Small intestine (tissue), 7 donors: Measurements from ENCODE around the gene EXOC4. TPM values are rescaled to one million over a fixed set of nuclear protein-coding genes. Genes with fewer than 3 reads are reported as not detected.

ENCODE experiments used
- DNase-seq, 2 donors: peaks; one replicate each; pipeline versions ENCODE4 v3.0.0 to v3.0.0-alpha.2; 2013
- FAIRE-seq: peaks from 2 replicates; lab custom pipeline; 2012; peaks lifted over from hg19 to GRCh38; lab: Jason Lieb, UNC
- H3K27ac ChIP-seq, 3 donors: one replicate each; pipeline ENCODE4 v1.5.1; 2013; ENCODE audit warnings: low read length in 2 of 3, mild to moderate bottlenecking in 2 of 3, control low read depth in 1 of 3, inconsistent platforms in 1 of 3, low read depth in 1 of 3, moderate library complexity in 1 of 3
- H3K27me3 ChIP-seq, 3 donors: one replicate each; pipeline ENCODE4 v1.6.1; 2013; ENCODE audit warnings: low read length in 3 of 3, inconsistent platforms in 1 of 3; ENCODE audit not compliant: control insufficient read depth in 3 of 3, insufficient read depth in 3 of 3
- H3K36me3 ChIP-seq, 3 donors: one replicate each; pipeline ENCODE4 v1.6.1; 2013; ENCODE audit warnings: low read length in 3 of 3, inconsistent platforms in 1 of 3, low read depth in 1 of 3, mild to moderate bottlenecking in 1 of 3, moderate library complexity in 1 of 3; ENCODE audit not compliant: control insufficient read depth in 3 of 3, insufficient read depth in 2 of 3
- H3K4me1 ChIP-seq, 3 donors: one replicate each; pipeline ENCODE4 v1.6.1; 2013; ENCODE audit warnings: low read length in 2 of 3, inconsistent platforms in 1 of 3, low read depth in 1 of 3, mild to moderate bottlenecking in 1 of 3, moderate library complexity in 1 of 3; ENCODE audit not compliant: control insufficient read depth in 3 of 3, insufficient read depth in 2 of 3
- H3K4me3 ChIP-seq, 3 donors: one replicate each; pipeline ENCODE4 v1.5.1; 2013; ENCODE audit warnings: low read length in 3 of 3, control low read depth in 1 of 3, inconsistent platforms in 1 of 3, low read depth in 1 of 3, mild to moderate bottlenecking in 1 of 3, moderate library complexity in 1 of 3
- H3K9me3 ChIP-seq, 2 donors: one replicate each; pipeline ENCODE4 v1.6.1; 2013; ENCODE audit warnings: low read depth in 1 of 2, low read length in 1 of 2; ENCODE audit not compliant: control insufficient read depth in 2 of 2, insufficient read depth in 1 of 2
- WGBS, 3 donors: extraction: QIAGEN DNeasy Blood & Tissue Kit; methylation state at CpG; one replicate each; pipeline ENCODE4 v1.1.7; 2013; 5-methylcytosine and 5-hydroxymethylcytosine counted together
- polyA plus RNA-seq, 4 donors: library from polyadenylated mRNA; stranded (reverse) in 3 of 4; unstranded in 1 of 4; fragments of 200-250 nt in 3 of 4; fragments of 120-200 nt in 1 of 4; gene quantifications; one replicate each; pipeline versions ENCODE4 v1.2.1 to v1.2.3, GENCODE V29; 2013
- donor health status: healthy with polysubstance abuse.
- donor health status: control.
- donor health status: control.
- donor health status: Bipolar disorder and iron deficiency.
- donor health status: healthy.

The EXOC4 gene
- polyA plus RNA-seq, 4 donors, result 10.5 to 46.8 (median 18.8) TPM

- FAIRE-seq (no peak), DNase-seq (no peak)
- Histone ChIP-seq H3K27ac (no peak overlapping the region), H3K4me3 (no peak overlapping the region), H3K9me3 (no peaks in the 10 kb centered on the region), H3K4me1 (no peaks in the 10 kb centered on the region), H3K27me3 (no peaks in the 10 kb centered on the region), H3K36me3 (no peaks in the 10 kb centered on the region)
- 80 to 91% (median 80%) methylated on average over 5 of the region's 5 CpGs for WGBS, 3 donors
These were observed 440.4 kb downstream of the EXOC4 start for GRCh38 chr7:133693281-133693680.

DNA sequence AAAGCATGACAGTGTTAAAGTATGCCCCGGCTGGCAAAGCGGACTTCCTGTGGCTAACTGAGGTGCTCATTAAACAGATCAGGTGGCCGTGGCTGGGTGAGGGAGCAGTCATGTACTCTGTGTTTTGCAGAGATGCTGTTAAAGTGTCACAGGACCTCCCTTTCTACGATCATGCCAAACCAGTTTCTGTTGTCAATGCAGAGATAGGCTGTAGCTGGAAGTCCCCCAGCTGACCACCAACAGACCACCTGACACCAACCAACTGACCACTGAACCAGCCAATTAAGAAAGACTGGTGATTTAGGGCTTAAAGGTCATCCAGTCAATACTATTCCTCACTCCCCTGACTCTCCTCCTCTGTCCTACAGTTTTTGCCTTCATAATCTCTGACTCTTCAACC lies 443.2 kb downstream of the EXOC4 start:
- Histone ChIP-seq H3K4me1 (no peaks in the 10 kb centered on the region), H3K4me3 (no peak overlapping the region), H3K9me3 (no peaks in the 10 kb centered on the region), H3K27me3 (no peaks in the 10 kb centered on the region), H3K27ac (no peak overlapping the region), H3K36me3 (no peaks in the 10 kb centered on the region)
- WGBS, 3 donors, result 64 to 91% (median 89%) methylated on average over 4 of the region's 4 CpGs
- DNase-seq (no peak), FAIRE-seq (no peak)

DNA sequence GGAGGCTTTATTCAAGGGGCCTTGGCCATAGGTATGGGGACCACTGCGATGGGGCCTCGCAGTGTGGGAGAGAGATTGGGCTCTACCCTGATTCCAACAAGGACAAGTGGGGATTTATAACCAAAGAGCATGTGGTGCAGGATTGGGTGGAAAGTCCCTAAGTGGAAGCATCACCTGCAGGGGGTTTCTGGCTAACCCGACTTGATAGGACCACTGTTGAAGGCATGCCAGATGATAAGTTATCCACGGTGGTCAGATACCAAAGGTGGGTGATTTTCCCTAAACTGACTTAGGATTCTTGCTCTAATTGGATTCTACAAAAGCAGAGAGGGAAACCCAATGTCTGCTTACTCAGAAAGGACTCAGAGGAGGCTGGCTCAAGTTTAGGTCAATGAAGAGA lies 444.7 kb downstream of the EXOC4 start:
- no peaks in the 10 kb centered on the region for H3K36me3 ChIP-seq
- 93 to 97% (median 96%) methylated on average over 4 of the region's 4 CpGs for WGBS, 3 donors
- no peak for FAIRE-seq

GRCh38 chr7:133698127-133698526 lies 445.2 kb downstream of the EXOC4 start:
- 82 to 95% (median 90%) methylated on average over 6 of the region's 6 CpGs for WGBS, 3 donors
- H3K9me3 ChIP-seq, result no peaks in the 10 kb centered on the region
- H3K27me3 ChIP-seq, result no peaks in the 10 kb centered on the region
- no peak overlapping the region for H3K4me3 ChIP-seq
- no peaks in the 10 kb centered on the region for H3K36me3 ChIP-seq
- FAIRE-seq (no peak), DNase-seq (no peak)
- no peaks in the 10 kb centered on the region for H3K4me1 ChIP-seq
- H3K27ac ChIP-seq, result no peak overlapping the region

More for the DNA sequence above, 444.7 kb downstream of the EXOC4 start:
- H3K4me3 ChIP-seq, result no peak overlapping the region
- H3K27me3 ChIP-seq, result no peaks in the 10 kb centered on the region
- no peak for DNase-seq
- H3K4me1 ChIP-seq, result no peaks in the 10 kb centered on the region
- H3K9me3 ChIP-seq, result no peaks in the 10 kb centered on the region
- no peak overlapping the region for H3K27ac ChIP-seq

DNA sequence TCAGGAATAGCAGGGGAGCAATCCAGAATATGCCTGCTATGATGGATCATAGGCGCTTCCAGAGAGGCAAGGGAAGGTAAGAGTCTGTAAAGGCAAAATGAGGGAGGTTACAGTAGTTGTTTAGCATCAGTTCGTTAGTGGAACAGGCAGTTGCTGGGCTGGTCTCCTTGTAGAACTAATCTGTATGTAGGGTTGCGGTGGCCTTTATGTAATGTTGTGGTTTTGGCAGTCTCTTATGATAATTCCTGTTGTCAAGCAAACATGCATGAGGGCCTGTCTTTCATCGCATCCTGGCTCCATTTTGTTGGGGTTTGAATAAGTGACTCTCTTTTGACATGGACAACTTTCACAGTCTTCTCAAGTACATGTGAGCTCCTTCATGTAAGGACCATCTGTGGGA lies 446.5 kb downstream of the EXOC4 start:
- WGBS, 3 donors, result 83 to 92% (median 85%) methylated on average over 4 of the region's 4 CpGs
- no peaks in the 10 kb centered on the region for H3K4me1 ChIP-seq
- H3K27ac ChIP-seq, result no peak overlapping the region
- DNase-seq, result no peak
- no peaks in the 10 kb centered on the region for H3K27me3 ChIP-seq
- no peak for FAIRE-seq
- no peaks in the 10 kb centered on the region for H3K36me3 ChIP-seq
- no peak overlapping the region for H3K4me3 ChIP-seq
- H3K9me3 ChIP-seq, result no peaks in the 10 kb centered on the region

DNA sequence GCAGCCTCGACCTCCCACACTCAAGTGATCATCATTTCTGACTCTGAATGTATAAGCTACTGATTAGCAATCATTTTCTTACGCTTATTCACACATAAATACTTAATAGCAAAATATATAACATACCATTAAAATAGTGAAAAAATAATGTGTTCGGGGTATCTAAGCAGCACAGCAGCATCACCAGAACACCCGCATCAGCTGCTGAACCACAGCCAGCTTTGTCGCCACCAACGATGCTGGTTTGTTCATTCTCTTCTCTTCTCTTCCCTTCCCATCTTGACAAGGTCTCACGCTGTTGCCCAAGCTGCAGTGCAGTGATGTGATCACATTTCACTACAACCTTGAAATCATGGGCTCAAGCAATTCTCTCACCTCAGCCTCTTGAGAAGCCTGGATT lies 449.2 kb downstream of the EXOC4 start:
- 78 to 79% (median 78%) methylated on average over 6 to 7 of the region's 7 CpGs for WGBS, 3 donors

GRCh38 chr7:133702960-133703359 lies 450.1 kb downstream of the EXOC4 start:
- FAIRE-seq (no peak), DNase-seq (no peak)
- H3K27me3 ChIP-seq, result no peaks in the 10 kb centered on the region
- WGBS, 3 donors, result 58 to 85% (median 83%) methylated on average over 2 of the region's 2 CpGs
- no peaks in the 10 kb centered on the region for H3K36me3 ChIP-seq
- H3K4me1 ChIP-seq, result no peaks in the 10 kb centered on the region
- no peak overlapping the region for H3K4me3 ChIP-seq
- no peaks in the 10 kb centered on the region for H3K9me3 ChIP-seq
- H3K27ac ChIP-seq, result no peak overlapping the region

More for the DNA sequence above, 449.2 kb downstream of the EXOC4 start:
- DNase-seq (no peak), FAIRE-seq (no peak)
- no peaks in the 10 kb centered on the region for H3K36me3 ChIP-seq
- H3K4me1 ChIP-seq, result no peaks in the 10 kb centered on the region
- no peak overlapping the region for H3K27ac ChIP-seq
- no peaks in the 10 kb centered on the region for H3K9me3 ChIP-seq
- no peak overlapping the region for H3K4me3 ChIP-seq
- no peaks in the 10 kb centered on the region for H3K27me3 ChIP-seq

- Histone ChIP-seq H3K27me3 (no peaks in the 10 kb centered on the region), H3K4me1 (no peaks in the 10 kb centered on the region), H3K36me3 (no peaks in the 10 kb centered on the region), H3K9me3 (no peaks in the 10 kb centered on the region), H3K4me3 (no peak overlapping the region), H3K27ac (no peak overlapping the region)
- no peak for FAIRE-seq
- DNase-seq, result peak in 1 of 2 donors; percentile 5
- 72 to 89% (median 85%) methylated on average over 4 of the region's 4 CpGs for WGBS, 3 donors
These were observed 450.7 kb downstream of the EXOC4 start for GRCh38 chr7:133703547-133703946.

- Histone ChIP-seq H3K9me3 (no peaks in the 10 kb centered on the region), H3K4me1 (no peaks in the 10 kb centered on the region), H3K27ac (no peak overlapping the region), H3K4me3 (no peak overlapping the region), H3K36me3 (no peaks in the 10 kb centered on the region), H3K27me3 (no peaks in the 10 kb centered on the region)
- WGBS, 3 donors, result 87 to 96% (median 94%) methylated on average over 2 of the region's 2 CpGs
- DNase-seq, result no peak
- no peak for FAIRE-seq
These were observed 451.6 kb downstream of the EXOC4 start for GRCh38 chr7:133704453-133704852.
